ENCODE measurements around the gene SLC25A53. TPM values are rescaled to one million over a fixed set of nuclear protein-coding genes. Genes with fewer than 3 reads are reported as not detected.

The SLC25A53 gene, protein sequence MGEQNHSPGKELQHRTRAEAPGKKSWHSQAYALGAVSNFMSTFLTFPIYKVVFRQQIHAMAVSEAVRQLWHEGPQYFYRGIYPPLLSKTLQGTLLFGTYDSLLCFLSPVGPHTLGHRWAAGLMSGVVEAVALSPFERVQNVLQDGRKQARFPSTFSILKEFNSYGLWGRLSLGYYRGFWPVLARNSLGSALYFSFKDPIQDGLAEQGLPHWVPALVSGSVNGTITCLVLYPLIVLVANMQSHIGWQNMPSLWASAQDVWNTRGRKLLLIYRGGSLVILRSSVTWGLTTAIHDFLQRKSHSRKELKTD
- total RNA-seq (17.1 and 20.7 TPM in 2 replicates), polyA plus RNA-seq (10.3 and 10.9 TPM in 2 replicates), polyA minus RNA-seq (11.9 and 13.5 TPM in 2 replicates)
- total RNA-seq (2013): 19.6 TPM

- ATAC-seq (ENCODE audit: low read depth): peak; percentile 84
- no peaks in the 10 kb centered on the region for H3K9me3 Mint-ChIP-seq (ENCODE audit: insufficient read depth)
These were observed at the start of gene SLC25A53 for GRCh38 chrX:104156630-104157529. SLC25A53 (minus strand) TSS chrX:104157009; CDS start chrX:104105257, 51,752 bp downstream.

More at GRCh38 chrX:104156630-104157529, at the start of gene SLC25A53:
- Histone ChIP-seq H3K9ac (ENCODE audit: low read length) (peak within 1 kb of the TSS; percentile 72), H3K4me1 (ENCODE audit: control insufficient read depth in 2 of 2, insufficient read depth in 2 of 2, low read length in 2 of 2) (peaks cover 5 to 16% of the 10 kb centered on the region in 2 donors), H3K27ac (ENCODE audit: low read length in 2 of 2) (peak within 1 kb of the TSS; percentile 96 to 99), H3K4me3 (ENCODE audit: control extremely low read depth in 1 of 5, extremely low read depth in 1 of 5, insufficient read depth in 1 of 5, low read depth in 2 of 5, low read length in 4 of 5) (peak within 1 kb of the TSS; percentile 57 to 74 (median 71)), H3K4me2 (replicated peaks; ENCODE audit: low read depth, low read length, poor library complexity, severe bottlenecking) (peak within 1 kb of the TSS; percentile 75), H3K27me3 (replicated peaks in 1 of 4; ENCODE audit: control extremely low read depth in 1 of 4, control insufficient read depth in 3 of 4, insufficient read depth in 4 of 4, low read length in 3 of 4) (no peaks in the 10 kb centered on the region), H3K36me3 (replicated peaks in 1 of 2; ENCODE audit: control extremely low read depth in 1 of 2, control insufficient read depth in 1 of 2, extremely low read depth in 1 of 2, insufficient read depth in 2 of 2, low read length in 1 of 2) (no peaks in the 10 kb centered on the region), H3K9me3 (ENCODE audit: control extremely low read depth in 1 of 3, control insufficient read depth in 2 of 3, insufficient read depth in 1 of 3, low read length in 2 of 3) (no peaks in the 10 kb centered on the region), H2AFZ (ENCODE audit: insufficient read depth, low read depth, low read length, poor library complexity, severe bottlenecking) (peak within 1 kb of the TSS; percentile 75), H3K79me2 (ENCODE audit: control insufficient read depth, insufficient read depth, low read length) (peaks cover 33% of the 10 kb centered on the region), H4K20me1 (ENCODE audit: control insufficient read depth, insufficient read depth, low read length, poor library complexity, severe bottlenecking) (no peaks in the 10 kb centered on the region)
- CTCF ChIA-PET: interaction anchor here (0.6 to 1.8 kb wide), 6 partner anchors 10 to 58 kb away, joined by 3 to 26 read pairs (median 4); partner anchors contain the start of genes FAM199X and ZCCHC18
- POLR2A ChIA-PET: interaction anchor here (0.6 to 2.1 kb wide), 6 partner anchors 9 to 531 kb away, joined by 3 to 19 read pairs (median 6); partner anchors contain the start of genes FAM199X and ZCCHC18
- peaks cover 22% of the 10 kb centered on the region for H3K4me1 Mint-ChIP-seq
- H3K4me3 Mint-ChIP-seq: peak within 1 kb of the TSS; percentile 99
- WGBS (ENCODE audit: insufficient coverage): under 1% methylated on average over 37 of the region's 44 CpGs
- peak within 1 kb of the TSS; percentile 100 for H3K27ac Mint-ChIP-seq
- TF ChIP-seq EZH2 (IDR thresholded peaks at IDR 0.05; ENCODE audit: borderline replicate concordance, insufficient read depth, low read depth, low read length, poor library complexity, severe bottlenecking) (no peak), CTCF (IDR thresholded peaks at IDR 0.05) (no peak)
- intact Hi-C loops (cut with micrococcal nuclease): loop anchor here (1.0 to 2.0 kb wide), 3 partner anchors 9 to 44 kb away; partner anchors contain the start of genes FAM199X and ZCCHC18
- H3K27me3 Mint-ChIP-seq: no peaks in the 10 kb centered on the region
- DNase-seq: peak; percentile 90
